Spleen (tissue), 11 donors: ENCODE results near the gene YWHAQ. TPM values are rescaled to one million over a fixed set of nuclear protein-coding genes. Genes with fewer than 3 reads are reported as not detected.

Experiments used
- DNase-seq: peaks from one replicate; pipeline ENCODE4 v3.0.0-alpha.2; 2020
- H3K27ac ChIP-seq, 8 donors: fragments of 200-600 bp; sonication (generic) in 7 of 8; 1 replicate in 4 of 8; 2 replicates in 4 of 8; pipeline versions ENCODE4 v1.5.0 to v1.8.0; 2016 to 2021; ENCODE audit warnings: inconsistent platforms in 4 of 8, mild to moderate bottlenecking in 4 of 8, moderate library complexity in 1 of 8
- H3K27me3 ChIP-seq, 7 donors: fragments of 200-600 bp; sonication (generic) in 6 of 7; replicated peaks in 1 of 7; 1 replicate in 4 of 7; 2 replicates in 3 of 7; pipeline versions ENCODE4 v1.5.0 to v1.8.0; 2016 to 2021; ENCODE audit warnings: inconsistent platforms in 3 of 7, mild to moderate bottlenecking in 1 of 7
- H3K36me3 ChIP-seq, 6 donors: fragments of 200-600 bp; sonication (generic) in 5 of 6; 1 replicate in 4 of 6; 2 replicates in 2 of 6; pipeline versions ENCODE4 v1.5.0 to v1.8.0; 2016 to 2021; ENCODE audit warnings: inconsistent platforms in 2 of 6
- H3K4me1 ChIP-seq, 6 donors: fragments of 200-600 bp; sonication (generic) in 5 of 6; 1 replicate in 3 of 6; 2 replicates in 3 of 6; pipeline versions ENCODE4 v1.5.0 to v1.8.0; 2016 to 2021; ENCODE audit warnings: inconsistent platforms in 3 of 6
- H3K4me3 ChIP-seq, 8 donors: fragments of 200-600 bp; sonication (generic) in 7 of 8; 1 replicate in 4 of 8; 2 replicates in 4 of 8; pipeline versions ENCODE4 v1.5.0 to v1.8.0; 2016 to 2021; ENCODE audit warnings: inconsistent platforms in 4 of 8, mild to moderate bottlenecking in 4 of 8, moderate library complexity in 2 of 8
- H3K9me3 ChIP-seq, 8 donors: fragments of 200-600 bp; sonication (generic) in 7 of 8; 1 replicate in 4 of 8; 2 replicates in 4 of 8; pipeline versions ENCODE4 v1.5.0 to v1.8.0; 2016 to 2021; ENCODE audit warnings: inconsistent platforms in 4 of 8
- CTCF ChIP-seq, 11 experiments: fragments of 200-600 bp in 7 of 11; fragments of 450-650 bp in 4 of 11; sonication (generic) in 4 of 11; IDR thresholded peaks in 8 of 11; conservative IDR thresholded peaks in 3 of 11; 1 replicate in 7 of 11; 2 replicates in 4 of 11; pipeline versions ENCODE4 v1.4.0 to v1.8.0; 2016 to 2021; ENCODE audit warnings: antibody characterized with exemption in 11 of 11, inconsistent platforms in 4 of 11, mild to moderate bottlenecking in 1 of 11
- POLR2A ChIP-seq, 3 donors: fragments of 450-650 bp; IDR thresholded peaks; one replicate each; pipeline ENCODE4 v1.5.1; 2017; ENCODE audit warnings: antibody characterized with exemption in 3 of 3, mild to moderate bottlenecking in 1 of 3
- POLR2AphosphoS5 ChIP-seq, 3 donors: sonication (generic); formaldehyde crosslinking; IDR thresholded peaks; one replicate each; pipeline ENCODE4 v1.5.1; 2017; ENCODE audit warnings: antibody characterized with exemption in 3 of 3
- WGBS, 5 donors: extraction: QIAGEN DNeasy Blood & Tissue Kit in 3 of 5; methylation state at CpG; one replicate each; pipeline versions ENCODE4 v1.1.5 to v1.1.7; 2013 to 2018; 5-methylcytosine and 5-hydroxymethylcytosine counted together
- intact Hi-C: fragments of 100-400 bp; cut with DNase I; formaldehyde crosslinking; loops from one replicate; pipeline ENCODE4 v1.15.0; 2023; ENCODE audit warnings: low total_unique reads
- polyA plus RNA-seq, 3 donors: library from polyadenylated mRNA; stranded (reverse); fragments of 200-250 nt; gene quantifications; one replicate each; pipeline ENCODE4 v1.2.1, GENCODE V29; 2013
- total RNA-seq, 7 donors: library from RNA; depleted of rRNA in 3 of 7; stranded (reverse); fragments of >200 nt in 3 of 7; fragmentation: NEBNext Ultra II Directional in 4 of 7; extraction: Animal tissue kit (Norgen Biotek cat#: 25700) in 4 of 7; gene quantifications; one replicate each; pipeline versions ENCODE4 v1.1.0 to v1.2.1, GENCODE V29; 2016 to 2021
- donor health status: healthy with polysubstance abuse.
- donor health status: DM: no; HTN: no; CAD: no; lungs with moderate emphysema.
- donor health status: DM: no; HTN: no; CAD: no.
- donor health status: Bipolar disorder and iron deficiency.
- donor health status: healthy.
- donor health status: DM: no; HTN: no; CAD: no.
- donor health status: DM: yes; HTN: yes; CAD: no.

YWHAQ gene
- total and polyA plus RNA-seq, 10 donors = 69.0 to 162 (median 132) TPM

GRCh38 chr2:9570182-9571060 lies 60.4 kb downstream of the YWHAQ start:
- H3K27ac ChIP-seq = no peak overlapping the region
- H3K9me3 ChIP-seq = no peaks in the 10 kb centered on the region
- no peak overlapping the region for H3K4me3 ChIP-seq
- intact Hi-C loops = no loop called here
- H3K27me3 ChIP-seq = no peaks in the 10 kb centered on the region
- TF ChIP-seq POLR2AphosphoS5 (IDR thresholded peaks at IDR 0.05) = no peak
- TF ChIP-seq CTCF (IDR thresholded peaks at IDR 0.05 in 8 of 11, conservative IDR thresholded peaks at IDR 0.05 in 3 of 11) = no peak
- TF ChIP-seq POLR2A (IDR thresholded peaks at IDR 0.05) = no peak
- no peak for DNase-seq
- peaks cover 0 to 10% (median 3%) of the 10 kb centered on the region in 6 donors for H3K4me1 ChIP-seq
- 69 to 78% (median 72%) methylated on average over 4 of the region's 4 CpGs for WGBS, 5 donors
- no peaks in the 10 kb centered on the region for H3K36me3 ChIP-seq

GRCh38 chr2:9565436-9566153 lies 65.2 kb downstream of the YWHAQ start:
- H3K27me3 ChIP-seq = no peaks in the 10 kb centered on the region
- H3K4me1 ChIP-seq = no peaks in the 10 kb centered on the region
- TF ChIP-seq POLR2A (IDR thresholded peaks at IDR 0.05) = no peak
- peak in 1 of 3 donors; percentile 20 for TF ChIP-seq POLR2AphosphoS5 (IDR thresholded peaks at IDR 0.05)
- no peak for TF ChIP-seq CTCF (IDR thresholded peaks at IDR 0.05 in 8 of 11, conservative IDR thresholded peaks at IDR 0.05 in 3 of 11)
- no peak overlapping the region for H3K4me3 ChIP-seq
- DNase-seq = no peak
- WGBS, 5 donors = 87 to 92% (median 89%) methylated on average over 11 of the region's 11 CpGs
- H3K27ac ChIP-seq = peak overlapping the region in 2 of 8 donors; percentile 13 to 37
- H3K9me3 ChIP-seq = no peaks in the 10 kb centered on the region
- intact Hi-C loops = no loop called here
- H3K36me3 ChIP-seq = no peaks in the 10 kb centered on the region

GRCh38 chr2:9560628-9561027 lies 70.2 kb downstream of the YWHAQ start:
- WGBS, 5 donors = 78 to 89% (median 81%) methylated on average over 2 of the region's 2 CpGs
- no peak for DNase-seq
- Histone ChIP-seq H3K4me1 (peaks cover 0 to 20% (median 14%) of the 10 kb centered on the region in 6 donors), H3K4me3 (no peak overlapping the region), H3K27me3 (no peaks in the 10 kb centered on the region), H3K9me3 (no peaks in the 10 kb centered on the region), H3K36me3 (no peaks in the 10 kb centered on the region), H3K27ac (no peak overlapping the region)
- no peak for TF ChIP-seq CTCF (IDR thresholded peaks at IDR 0.05 in 8 of 11, conservative IDR thresholded peaks at IDR 0.05 in 3 of 11)
- intact Hi-C loops = no loop called here

GRCh38 chr2:9558948-9559381 lies 71.8 kb downstream of the YWHAQ start:
- Histone ChIP-seq H3K9me3 (no peaks in the 10 kb centered on the region), H3K4me3 (no peak overlapping the region), H3K36me3 (no peaks in the 10 kb centered on the region), H3K27ac (no peak overlapping the region), H3K4me1 (peaks cover 5 to 32% (median 23%) of the 10 kb centered on the region in 6 donors), H3K27me3 (no peaks in the 10 kb centered on the region)
- no peak for DNase-seq
- no peak for TF ChIP-seq POLR2A (IDR thresholded peaks at IDR 0.05)
- no peak for TF ChIP-seq POLR2AphosphoS5 (IDR thresholded peaks at IDR 0.05)
- TF ChIP-seq CTCF (IDR thresholded peaks at IDR 0.05 in 8 of 11, conservative IDR thresholded peaks at IDR 0.05 in 3 of 11) = no peak
- intact Hi-C loops = no loop called here
- 63 to 100% (median 88%) methylated on average over 1 of the region's 1 CpG for WGBS, 5 donors
